HepG2 (cell line): ENCODE data around the gene PIEZO1. TPM values are rescaled to one million over a fixed set of nuclear protein-coding genes. Genes with fewer than 3 reads are reported as not detected.
A peak's percentile ranks its signal among the peaks of the same experiment; 100 is the strongest.

Source experiments
- ATAC-seq: fragments of 200-7000 bp; cut with Tn5 transposase; 3 replicates; pipeline ENCODE4 v1.9.1; 2020; ENCODE audit warnings: mild to moderate bottlenecking, moderate library complexity
- BruUV-seq: library from RNA; stranded (reverse); fragments of 400-500 nt; replicated peaks from 2 replicates; lab custom pipeline; 2021; lab: Mats Ljungman, UMichigan
- CTCF ChIA-PET: fragments of 300-600 bp; formaldehyde crosslinking; extraction: SDS; loops from one replicate; lab custom pipeline; 2021; ENCODE audit warnings: low total read pairs, inconsistent platforms, low intra/inter-chr PET ratio; lab: Yijun Ruan, JAX
- POLR2A ChIA-PET: fragments of 350-600 bp; sonication (Branson Sonifier 250); formaldehyde crosslinking; loops from one replicate; lab custom pipeline; 2020; ENCODE audit warnings: antibody characterized with exemption, inconsistent platforms; lab: Yijun Ruan, JAX
- DNase-seq: peaks from one replicate; pipeline ENCODE4 v3.0.0-alpha.2; 2015; ENCODE audit warnings: low spot score
- FAIRE-seq: peaks from 3 replicates; lab custom pipeline; 2011; peaks lifted over from hg19 to GRCh38; lab: Jason Lieb, UNC
- H2AFZ ChIP-seq: one replicate; pipeline ENCODE4 v1.6.1; 2011; ENCODE audit warnings: low read length, inconsistent platforms
- H3K27ac ChIP-seq: fragments of 300-600 bp; 3 replicates; pipeline ENCODE4 v1.8.0; 2011; ENCODE audit warnings: mixed run types, mild to moderate bottlenecking, mixed read lengths, low read length, inconsistent platforms; ENCODE audit not compliant: insufficient read depth; ENCODE audit errors: extremely low read length
- H3K27me3 ChIP-seq, 2 experiments: fragments of 200-600 bp in 1 of 2; 2 replicates in 1 of 2; 3 replicates in 1 of 2; pipeline versions ENCODE4 v1.6.0 to v1.8.0; 2011; ENCODE audit warnings: low read length in 2 of 2, mild to moderate bottlenecking in 2 of 2, moderate library complexity in 2 of 2, inconsistent platforms in 1 of 2; ENCODE audit not compliant: insufficient read depth in 2 of 2, control insufficient read depth in 1 of 2
- H3K36me3 ChIP-seq, 2 experiments: fragments of 200-600 bp in 1 of 2; replicated peaks in 1 of 2; 2 replicates in 1 of 2; 3 replicates in 1 of 2; pipeline versions ENCODE4 v1.5.1 to v1.8.0; 2011; ENCODE audit warnings: low read length in 2 of 2, inconsistent platforms in 1 of 2; ENCODE audit not compliant: insufficient read depth in 2 of 2, control insufficient read depth in 1 of 2
- H3K4me1 ChIP-seq: 2 replicates; pipeline ENCODE4 v1.5.1; 2012; ENCODE audit warnings: low read length, inconsistent platforms; ENCODE audit not compliant: insufficient read depth
- H3K4me2 ChIP-seq: 2 replicates; pipeline ENCODE4 v1.6.0; 2011; ENCODE audit warnings: low read depth, low read length, inconsistent platforms
- H3K4me3 ChIP-seq, 3 experiments: fragments of 200-600 bp in 1 of 3; sonication (generic), shearing (Covaris generic) in 1 of 3; replicated peaks in 1 of 3; 2 replicates each; pipeline ENCODE4 v1.5.1; 2011 to 2016; ENCODE audit warnings: low read length in 3 of 3, inconsistent platforms in 2 of 3, low read depth in 2 of 3, mild to moderate bottlenecking in 2 of 3, control low read depth in 1 of 3, mixed read lengths in 1 of 3; ENCODE audit not compliant: insufficient read depth in 1 of 3
- H3K79me2 ChIP-seq: one replicate; pipeline ENCODE4 v1.6.1; 2011; ENCODE audit warnings: low read length, inconsistent platforms; ENCODE audit not compliant: insufficient read depth
- H3K9ac ChIP-seq: 2 replicates; pipeline ENCODE4 v1.6.0; 2011; ENCODE audit warnings: mild to moderate bottlenecking, low read depth, low read length, inconsistent platforms; ENCODE audit not compliant: insufficient read depth
- H3K9me3 ChIP-seq: 2 replicates; pipeline ENCODE4 v1.5.1; 2012; ENCODE audit warnings: mild to moderate bottlenecking, low read length
- H4K20me1 ChIP-seq: 2 replicates; pipeline ENCODE4 v1.6.0; 2011; ENCODE audit warnings: inconsistent platforms, mild to moderate bottlenecking, low read length, moderate library complexity; ENCODE audit not compliant: insufficient read depth
- AKAP8 ChIP-seq: sonication (generic); formaldehyde crosslinking; IDR thresholded peaks from 2 replicates; pipeline ENCODE4 v1.5.1; 2020; ENCODE audit warnings: mild to moderate bottlenecking, missing genetic modification reagents
- ATF5 ChIP-seq: sonication (generic); formaldehyde crosslinking; IDR thresholded peaks from 2 replicates; pipeline ENCODE4 v1.4.0; 2020; ENCODE audit warnings: mild to moderate bottlenecking, low read depth, missing genetic modification reagents
- HIC2 ChIP-seq: sonication (generic); formaldehyde crosslinking; IDR thresholded peaks from 2 replicates; pipeline ENCODE4 v1.9.0; 2022; ENCODE audit warnings: low read depth, missing genetic modification reagents
- HINFP ChIP-seq: sonication (generic); formaldehyde crosslinking; IDR thresholded peaks from 2 replicates; pipeline ENCODE4 v1.4.0; 2020; ENCODE audit warnings: low read depth, mild to moderate bottlenecking, missing genetic modification reagents
- JUNB ChIP-seq: sonication (generic); formaldehyde crosslinking; IDR thresholded peaks from 2 replicates; pipeline ENCODE4 v1.8.0; 2022; ENCODE audit warnings: missing genetic modification reagents, mild to moderate bottlenecking, borderline replicate concordance
- KAT7 ChIP-seq: IDR thresholded peaks from 2 replicates; pipeline ENCODE4 v1.6.1; 2018; ENCODE audit warnings: borderline replicate concordance, missing compliant biosample characterization
- MAF1 ChIP-seq: sonication (generic); formaldehyde crosslinking; IDR thresholded peaks from 2 replicates; pipeline ENCODE4 v1.5.0; 2020; ENCODE audit warnings: missing genetic modification reagents, borderline replicate concordance
- PITX1 ChIP-seq: sonication (generic); formaldehyde crosslinking; IDR thresholded peaks from 2 replicates; pipeline ENCODE4 v1.5.1; 2020; ENCODE audit warnings: mild to moderate bottlenecking, missing genetic modification reagents
- ZBTB1 ChIP-seq: sonication (generic); formaldehyde crosslinking; IDR thresholded peaks from 2 replicates; pipeline ENCODE4 v1.4.0; 2020; ENCODE audit warnings: missing genetic modification reagents, borderline replicate concordance
- ZMAT5 ChIP-seq: sonication (generic); formaldehyde crosslinking; IDR thresholded peaks from 2 replicates; pipeline ENCODE4 v1.5.0; 2020; ENCODE audit warnings: mild to moderate bottlenecking, low read depth, missing genetic modification reagents, borderline replicate concordance
- ZNF510 ChIP-seq: sonication (generic); formaldehyde crosslinking; IDR thresholded peaks from 2 replicates; pipeline ENCODE4 v1.4.0; 2020; ENCODE audit warnings: low read depth, mild to moderate bottlenecking, missing genetic modification reagents
- ZNF550 ChIP-seq: sonication (generic); formaldehyde crosslinking; IDR thresholded peaks from 2 replicates; pipeline ENCODE4 v1.4.0; 2020; ENCODE audit warnings: mild to moderate bottlenecking, missing genetic modification reagents, borderline replicate concordance
- ZNF572 ChIP-seq: sonication (generic); formaldehyde crosslinking; IDR thresholded peaks from 2 replicates; pipeline ENCODE4 v1.5.1; 2020; ENCODE audit warnings: mild to moderate bottlenecking, missing genetic modification reagents
- ZNF576 ChIP-seq: sonication (generic); formaldehyde crosslinking; IDR thresholded peaks from 2 replicates; pipeline ENCODE4 v1.4.0; 2020; ENCODE audit warnings: mild to moderate bottlenecking, missing genetic modification reagents
- ZNF687 ChIP-seq: sonication (generic); formaldehyde crosslinking; IDR thresholded peaks from 2 replicates; pipeline ENCODE4 v1.5.1; 2020; ENCODE audit warnings: mild to moderate bottlenecking, missing genetic modification reagents, moderate library complexity
- ZSCAN29 ChIP-seq: sonication (generic); formaldehyde crosslinking; conservative IDR thresholded peaks from 2 replicates; pipeline ENCODE4 v1.4.0; 2020; ENCODE audit warnings: mild to moderate bottlenecking, missing genetic modification reagents
- WGBS: methylation state at CpG from one replicate; pipeline ENCODE4 v1.1.6; 2017; ENCODE audit warnings: low lambda C conversion rate; 5-methylcytosine and 5-hydroxymethylcytosine counted together
- in situ Hi-C: cut with HindIII; loops from 2 replicates; pipeline ENCODE4 v1.10.0; 2017; ENCODE audit warnings: low pct_unique_long_range_greater_than_20kb; ENCODE audit not compliant: extremely low pct_ligation_motif_present
- intact Hi-C: fragments of 100-400 bp; cut with micrococcal nuclease; formaldehyde crosslinking; loops from one replicate; pipeline ENCODE4 v1.10.0; 2022; ENCODE audit not compliant: unreplicated experiment
- polyA plus RNA-seq, 8 experiments: library from polyadenylated mRNA; depleted of rRNA in 3 of 8; stranded (reverse) in 7 of 8; unstranded in 1 of 8; fragments of >200 nt; fragmentation: Illumina TruSeq in 4 of 8; extraction: Trizol in 4 of 8; gene quantifications; 2 replicates each; pipeline versions ENCODE4 v1.2.1 to v1.2.3, GENCODE V29; 2011 to 2016; ENCODE audit warnings: low read depth in 4 of 8, missing spikeins in 1 of 8, mixed read lengths in 1 of 8; ENCODE audit not compliant: insufficient read depth in 1 of 8
- total RNA-seq, 5 experiments: library from RNA; depleted of rRNA; stranded (reverse); fragments of >200 nt; fragmentation: Illumina TruSeq; extraction: Trizol; gene quantifications; 2 replicates each; pipeline ENCODE4 v1.2.3, GENCODE V29; 2016; ENCODE audit warnings: low read depth in 1 of 5

Gene PIEZO1
- total and polyA plus RNA-seq, 2 of the 13 experiments (the other 11 are each of a cell fraction or from before 2014, with no cell fraction given), result 67.9 to 85.0 TPM

- BruUV-seq, result no TSS peak
- Histone ChIP-seq H3K79me2 (peaks cover 2% of the 10 kb centered on the region), H3K36me3 (no peaks in the 10 kb centered on the region; a peak in 2 of 5 replicates), H3K4me3 (no peak overlapping the region), H3K4me2 (no peak overlapping the region), H4K20me1 (peaks cover 2% of the 10 kb centered on the region; the same call in 1 of the 2 replicates), H3K9ac (no peak overlapping the region), H3K4me1 (no peaks in the 10 kb centered on the region), H3K27me3 (no peaks in the 10 kb centered on the region), H3K27ac (no peak overlapping the region), H2AFZ (no peak overlapping the region), H3K9me3 (no peaks in the 10 kb centered on the region)
- WGBS, result 94% methylated on average over 22 of the region's 23 CpGs
- ChIA-PET CTCF (no interaction called here), POLR2A (no interaction called here)
- intact Hi-C loops (no loop called here), in situ Hi-C loops (no loop called here)
- DNase-seq (no peak), FAIRE-seq (no peak), ATAC-seq (no peak)
- TF ChIP-seq JUNB (CRISPR knock-in tag) (no peak), ZNF510 (CRISPR knock-in tag) (no peak), KAT7 (CRISPR knock-in tag) (no peak), MAF1 (CRISPR knock-in tag) (no peak), AKAP8 (0 out of 2 replicates have a peak, but pooled peaks have one; percentile 42), ZMAT5 (no peak), ZBTB1 (CRISPR knock-in tag) (no peak), HINFP (CRISPR knock-in tag) (no peak), ZSCAN29 (CRISPR knock-in tag) (no peak), ZNF576 (CRISPR knock-in tag) (no peak), PITX1 (no peak), ZNF550 (CRISPR knock-in tag) (0 out of 2 replicates have a peak, but pooled peaks have one; percentile 32), ZNF687 (CRISPR knock-in tag) (0 out of 2 replicates have a peak, but pooled peaks have one; percentile 20), HIC2 (no peak), ZNF572 (CRISPR knock-in tag) (no peak), ATF5 (no peak)
These were observed 113.2 kb downstream of the PIEZO1 start for GRCh38 chr16:88671806-88672205.
